HEK293 (cell line): ENCODE measurements around the gene PRKCE.

Experiments used
- ZNF292 ChIP-seq: fragments of 450-650 bp; formaldehyde crosslinking; IDR thresholded peaks from 2 replicates; pipeline ENCODE4 v1.5.1; 2016; ENCODE audit warnings: low read depth, missing biosample characterization, missing genetic modification characterization, borderline replicate concordance
- ZNF792 ChIP-seq: fragments of 450-650 bp; formaldehyde crosslinking; IDR thresholded peaks from 2 replicates; pipeline ENCODE4 v1.5.1; 2016; ENCODE audit warnings: missing biosample characterization, missing genetic modification characterization
- TF ChIP-seq, protein P1 (sequence below): fragments of 450-650 bp; formaldehyde crosslinking; IDR thresholded peaks from 2 replicates; pipeline ENCODE4 v1.5.1; 2016; ENCODE audit warnings: missing biosample characterization, missing genetic modification characterization

DNA sequence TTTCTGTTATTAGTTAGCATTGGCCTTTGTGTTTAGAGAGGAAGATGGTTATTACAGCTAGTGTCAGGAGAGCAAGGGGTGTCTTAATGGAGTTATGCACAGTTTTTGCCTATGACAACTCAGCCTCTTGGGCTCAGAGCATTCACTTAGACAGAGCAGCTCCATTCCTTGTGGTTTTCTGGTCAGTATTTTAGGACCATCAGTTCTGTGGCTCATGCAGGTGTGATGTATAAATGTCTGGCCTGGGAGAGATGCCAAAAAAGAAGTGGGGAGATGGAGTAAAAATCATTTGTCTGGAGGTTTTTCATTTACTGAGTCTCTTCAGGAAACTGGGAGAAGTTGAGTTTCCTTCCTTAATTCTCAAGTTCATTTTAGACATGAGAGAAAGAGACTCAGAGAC lies 79.7 kb downstream of the PRKCE start:
- TF ChIP-seq ZNF292 (tag by site-specific recombination) (no peak), ZNF792 (tag by site-specific recombination) (no peak)
- TF ChIP-seq, protein P1, sequence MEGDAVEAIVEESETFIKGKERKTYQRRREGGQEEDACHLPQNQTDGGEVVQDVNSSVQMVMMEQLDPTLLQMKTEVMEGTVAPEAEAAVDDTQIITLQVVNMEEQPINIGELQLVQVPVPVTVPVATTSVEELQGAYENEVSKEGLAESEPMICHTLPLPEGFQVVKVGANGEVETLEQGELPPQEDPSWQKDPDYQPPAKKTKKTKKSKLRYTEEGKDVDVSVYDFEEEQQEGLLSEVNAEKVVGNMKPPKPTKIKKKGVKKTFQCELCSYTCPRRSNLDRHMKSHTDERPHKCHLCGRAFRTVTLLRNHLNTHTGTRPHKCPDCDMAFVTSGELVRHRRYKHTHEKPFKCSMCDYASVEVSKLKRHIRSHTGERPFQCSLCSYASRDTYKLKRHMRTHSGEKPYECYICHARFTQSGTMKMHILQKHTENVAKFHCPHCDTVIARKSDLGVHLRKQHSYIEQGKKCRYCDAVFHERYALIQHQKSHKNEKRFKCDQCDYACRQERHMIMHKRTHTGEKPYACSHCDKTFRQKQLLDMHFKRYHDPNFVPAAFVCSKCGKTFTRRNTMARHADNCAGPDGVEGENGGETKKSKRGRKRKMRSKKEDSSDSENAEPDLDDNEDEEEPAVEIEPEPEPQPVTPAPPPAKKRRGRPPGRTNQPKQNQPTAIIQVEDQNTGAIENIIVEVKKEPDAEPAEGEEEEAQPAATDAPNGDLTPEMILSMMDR (tag by site-specific recombination) = no peak
